Ishikawa (cell line): ENCODE measurements around the gene SPNS1.

Experiments used
- CEBPB ChIP-seq: IDR thresholded peaks from 2 replicates; pipeline ENCODE4 v1.6.1; 2012
- CREB1 ChIP-seq: IDR thresholded peaks from 2 replicates; pipeline ENCODE4 v1.6.1; 2012; ENCODE audit warnings: low read depth
- EGR1 ChIP-seq: IDR thresholded peaks from 2 replicates; pipeline ENCODE4 v1.6.1; 2012
- EP300 ChIP-seq: IDR thresholded peaks from 2 replicates; pipeline ENCODE4 v1.6.1; 2012; ENCODE audit warnings: borderline replicate concordance
- FOXM1 ChIP-seq: IDR thresholded peaks from 2 replicates; pipeline ENCODE4 v1.6.1; 2012; ENCODE audit warnings: low read depth, borderline replicate concordance
- MAX ChIP-seq: IDR thresholded peaks from 2 replicates; pipeline ENCODE4 v1.6.1; 2012
- NFIC ChIP-seq: IDR thresholded peaks from 2 replicates; pipeline ENCODE4 v1.6.1; 2012
- RAD21 ChIP-seq: IDR thresholded peaks from 2 replicates; pipeline ENCODE4 v1.6.1; 2012; ENCODE audit warnings: low read depth
- REST ChIP-seq: IDR thresholded peaks from 2 replicates; pipeline ENCODE4 v1.6.1; 2012; ENCODE audit warnings: low read depth, mild to moderate bottlenecking
- TAF1 ChIP-seq: IDR thresholded peaks from 2 replicates; pipeline ENCODE4 v1.6.1; 2012; ENCODE audit warnings: low read depth, mild to moderate bottlenecking
- TCF12 ChIP-seq: IDR thresholded peaks from 2 replicates; pipeline ENCODE4 v1.6.1; 2012; ENCODE audit warnings: low read depth
- TEAD4 ChIP-seq: IDR thresholded peaks from 2 replicates; pipeline ENCODE4 v1.6.1; 2012
- USF1 ChIP-seq: IDR thresholded peaks from 2 replicates; pipeline ENCODE4 v1.6.1; 2012
- YY1 ChIP-seq: IDR thresholded peaks from 2 replicates; pipeline ENCODE4 v1.6.1; 2012; ENCODE audit warnings: low read depth
- ZBTB7A ChIP-seq: IDR thresholded peaks from 2 replicates; pipeline ENCODE4 v1.6.1; 2012; ENCODE audit warnings: low read depth

SPNS1 gene

GRCh38 chr16:29029168-29029994, 54.8 kb downstream of the SPNS1 start:
- TF ChIP-seq TAF1 (no peak), RAD21 (no peak), EGR1 (no peak), MAX (no peak), CEBPB (no peak), TCF12 (no peak), EP300 (no peak), YY1 (no peak), USF1 (no peak), REST (no peak), ZBTB7A (no peak), FOXM1 (no peak), NFIC (no peak), TEAD4 (no peak), CREB1 (no peak)

- no peak for TF ChIP-seq MAX
Measured at GRCh38 chr16:29030086-29030840, 55.7 kb downstream of the SPNS1 start.
